OCI-LY1 (cell line): ENCODE measurements around the gene SDE2.

ENCODE experiments used
- EZH2 ChIP-seq: fragments of 200-600 bp; sonication (generic), shearing (Covaris generic); IDR thresholded peaks from 2 replicates; pipeline ENCODE4 v1.8.0; 2017; ENCODE audit warnings: borderline replicate concordance, mixed run types, mild to moderate bottlenecking, antibody characterized with exemption, low read length, moderate library complexity, mixed read lengths
- TF ChIP-seq, protein P1 (sequence below): fragments of 200-600 bp; sonication (generic), shearing (Covaris generic); IDR thresholded peaks from 2 replicates; pipeline ENCODE4 v1.5.1; 2017; ENCODE audit warnings: mild to moderate bottlenecking, antibody characterized with exemption, low read length, moderate library complexity, mixed read lengths

DNA sequence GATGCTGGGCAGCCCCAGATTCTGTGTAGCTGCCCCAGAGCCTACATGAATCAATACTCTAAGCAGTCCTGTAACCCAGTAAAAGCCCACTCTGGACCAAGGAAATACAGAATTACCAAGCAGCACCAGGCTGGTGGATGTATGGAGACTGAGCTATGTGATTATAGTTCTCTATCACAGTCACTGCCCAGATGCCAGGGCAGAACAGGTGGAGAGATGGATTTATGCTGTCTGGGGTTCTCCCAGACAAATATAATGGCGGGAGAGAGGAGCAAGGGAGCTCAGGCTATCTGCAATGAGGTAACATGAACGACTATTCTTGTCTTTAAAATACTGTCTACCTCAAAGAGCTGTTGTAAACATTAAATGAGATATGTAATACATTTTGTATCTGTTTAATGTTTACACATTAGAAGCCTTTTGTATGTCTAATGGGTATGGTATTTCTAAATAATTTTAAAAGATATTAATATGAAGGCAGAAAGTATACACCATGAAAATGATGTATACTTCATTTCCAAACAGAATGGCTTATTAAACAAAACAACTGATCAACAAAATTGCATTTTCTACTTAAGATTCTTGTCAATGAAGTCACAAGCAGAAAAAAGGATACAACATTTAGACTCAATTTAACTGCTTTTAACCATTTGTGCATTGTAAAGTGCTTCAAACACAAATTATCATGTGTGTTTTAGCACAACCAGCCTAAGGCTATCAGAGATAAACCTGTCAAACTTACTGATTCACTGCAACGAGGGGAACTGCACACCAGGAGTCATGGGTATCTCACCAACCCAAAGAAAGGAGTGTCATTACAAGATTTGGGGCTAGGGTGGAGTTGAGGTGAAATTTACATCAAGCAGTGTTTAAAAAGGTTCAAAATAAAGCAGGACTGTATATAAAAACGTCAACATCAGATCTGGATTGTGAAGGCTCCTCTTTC, 3.0 kb downstream of the SDE2 start:
- TF ChIP-seq, protein P1, sequence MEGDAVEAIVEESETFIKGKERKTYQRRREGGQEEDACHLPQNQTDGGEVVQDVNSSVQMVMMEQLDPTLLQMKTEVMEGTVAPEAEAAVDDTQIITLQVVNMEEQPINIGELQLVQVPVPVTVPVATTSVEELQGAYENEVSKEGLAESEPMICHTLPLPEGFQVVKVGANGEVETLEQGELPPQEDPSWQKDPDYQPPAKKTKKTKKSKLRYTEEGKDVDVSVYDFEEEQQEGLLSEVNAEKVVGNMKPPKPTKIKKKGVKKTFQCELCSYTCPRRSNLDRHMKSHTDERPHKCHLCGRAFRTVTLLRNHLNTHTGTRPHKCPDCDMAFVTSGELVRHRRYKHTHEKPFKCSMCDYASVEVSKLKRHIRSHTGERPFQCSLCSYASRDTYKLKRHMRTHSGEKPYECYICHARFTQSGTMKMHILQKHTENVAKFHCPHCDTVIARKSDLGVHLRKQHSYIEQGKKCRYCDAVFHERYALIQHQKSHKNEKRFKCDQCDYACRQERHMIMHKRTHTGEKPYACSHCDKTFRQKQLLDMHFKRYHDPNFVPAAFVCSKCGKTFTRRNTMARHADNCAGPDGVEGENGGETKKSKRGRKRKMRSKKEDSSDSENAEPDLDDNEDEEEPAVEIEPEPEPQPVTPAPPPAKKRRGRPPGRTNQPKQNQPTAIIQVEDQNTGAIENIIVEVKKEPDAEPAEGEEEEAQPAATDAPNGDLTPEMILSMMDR: no peak
- TF ChIP-seq EZH2: no peak
